ENCODE results near the gene C18orf32. TPM values are rescaled to one million over a fixed set of nuclear protein-coding genes. Genes with fewer than 3 reads are reported as not detected.

Gene C18orf32
- total and polyA plus RNA-seq, 10 of the 15 experiments (the other 5 are each of a cell fraction or from before 2014, with no cell fraction given): 11.5 to 67.0 (median 32.9) TPM

GRCh38 chr18:49491857-49492693 is 5.0 kb upstream of the C18orf32 start, which contains the start of gene RPL17 (continued):
- TF ChIP-seq ETV6 (conservative IDR thresholded peaks at IDR 0.05 in 1 of 2, IDR thresholded peaks at IDR 0.05 in 1 of 2; ENCODE audit: borderline replicate concordance in 1 of 2, low read depth in 1 of 2) (no peak), GABPA (IDR thresholded peaks at IDR 0.05; ENCODE audit: low read depth) (no peak), CBX3 (IDR thresholded peaks at IDR 0.05; ENCODE audit: borderline replicate concordance, low read depth) (no peak), SMARCA5 (IDR thresholded peaks at IDR 0.05) (peak; percentile 29; the same call in 1 of the 2 replicates), POLR2A (IDR thresholded peaks at IDR 0.05; ENCODE audit: low read depth, low read length) (peak; percentile 98), MEF2B (IDR thresholded peaks at IDR 0.05; ENCODE audit: partially characterized antibody, poor library complexity, severe bottlenecking) (peak; percentile 36), ZNF622 (IDR thresholded peaks at IDR 0.05) (no peak), CTCF (IDR thresholded peaks at IDR 0.05 in 2 of 3, conservative IDR thresholded peaks at IDR 0.05 in 1 of 3; ENCODE audit: control insufficient read depth in 2 of 3, extremely low read depth in 1 of 3, insufficient read depth in 1 of 3, low read depth in 3 of 3, low read length in 3 of 3) (no peak), STAT1 (conservative IDR thresholded peaks at IDR 0.05) (peak; percentile 99), MTA2 (IDR thresholded peaks at IDR 0.05; ENCODE audit: low read depth) (no peak), KLF5 (IDR thresholded peaks at IDR 0.05; ENCODE audit: partially characterized antibody) (peak; percentile 83), CREM (IDR thresholded peaks at IDR 0.05; ENCODE audit: low read depth) (0 out of 2 replicates have a peak, but pooled peaks have one; percentile 26), CHD1 (IDR thresholded peaks at IDR 0.05; ENCODE audit: low read depth, low read length) (no peak; the same call in 1 of the 2 replicates), IRF4 (IDR thresholded peaks at IDR 0.05; ENCODE audit: low read depth, low read length) (0 out of 2 replicates have a peak, but pooled peaks have one; percentile 33), PAX8 (IDR thresholded peaks at IDR 0.05) (no peak), FOXK2 (IDR thresholded peaks at IDR 0.05) (no peak), CEBPZ (IDR thresholded peaks at IDR 0.05; ENCODE audit: low read depth, low read length) (no peak; the same call in 1 of the 2 replicates), TARDBP (IDR thresholded peaks at IDR 0.05; ENCODE audit: borderline replicate concordance) (no peak; the same call in 1 of the 2 replicates), HDAC2 (IDR thresholded peaks at IDR 0.05) (no peak), NFYB (IDR thresholded peaks at IDR 0.05; ENCODE audit: insufficient read depth, low read depth, low read length) (no peak), ZNF687 (IDR thresholded peaks at IDR 0.05) (peak; percentile 85), MYB (IDR thresholded peaks at IDR 0.05; ENCODE audit: borderline replicate concordance, low read depth, low read length) (no peak)

Data from GM12878 (cell line).